ENCODE results near the gene NTN1. TPM values are rescaled to one million over a fixed set of nuclear protein-coding genes. Genes with fewer than 3 reads are reported as not detected.

The NTN1 gene
- total RNA-seq, 3 donors from 2014 or later (not counting 1 experiment from before 2014, with no cell fraction given), result 0.12 to 0.15 (median 0.14) TPM

GRCh38 chr17:9244066-9245052 lies 223.0 kb downstream of the NTN1 start:
- H3K4me3 Mint-ChIP-seq, result no peak overlapping the region
- H3K4me1 Mint-ChIP-seq, result peaks cover 8 to 17% of the 10 kb centered on the region in 2 donors
- ATAC-seq (no peak), DNase-seq (no peak)
- H3K4me3 ChIP-seq (ENCODE audit: low read length), result no peak overlapping the region
- no peaks in the 10 kb centered on the region for H3K27me3 Mint-ChIP-seq (ENCODE audit: low read depth in 2 of 2)
- H3K9me3 Mint-ChIP-seq, result no peaks in the 10 kb centered on the region
- peaks cover 17% of the 10 kb centered on the region for H3K4me1 ChIP-seq (ENCODE audit: control insufficient read depth, insufficient read depth, low read length)
- TF ChIP-seq CTCF (IDR thresholded peaks at IDR 0.05), result no peak
- no peak overlapping the region for H3K27ac Mint-ChIP-seq
- intact Hi-C loops (cut with micrococcal nuclease), result no loop called here
- H3K36me3 Mint-ChIP-seq, result no peaks in the 10 kb centered on the region
- H3K36me3 ChIP-seq (ENCODE audit: control insufficient read depth, insufficient read depth, low read length), result peaks cover 2% of the 10 kb centered on the region
- no peaks in the 10 kb centered on the region for H3K27me3 ChIP-seq (ENCODE audit: control insufficient read depth, insufficient read depth, low read length)
- no peak overlapping the region for H3K27ac ChIP-seq (ENCODE audit: low read length)
- H3K9me3 ChIP-seq (ENCODE audit: control insufficient read depth, insufficient read depth, low read length), result no peaks in the 10 kb centered on the region
- 95% methylated on average over 21 of the region's 21 CpGs for WGBS (ENCODE audit: insufficient coverage)

GRCh38 chr17:9247401-9247938 lies 226.2 kb downstream of the NTN1 start:
- DNase-seq (no peak), ATAC-seq (no peak)
- H3K4me1 ChIP-seq (ENCODE audit: control insufficient read depth, insufficient read depth, low read length), result no peaks in the 10 kb centered on the region
- H3K27ac ChIP-seq (ENCODE audit: low read length), result no peak overlapping the region
- H3K4me3 ChIP-seq (ENCODE audit: low read length), result no peak overlapping the region
- Mint-ChIP-seq H3K27ac (no peak overlapping the region), H3K27me3 (ENCODE audit: low read depth in 2 of 2) (no peaks in the 10 kb centered on the region), H3K4me1 (no peaks in the 10 kb centered on the region), H3K9me3 (no peaks in the 10 kb centered on the region), H3K36me3 (no peaks in the 10 kb centered on the region), H3K4me3 (no peak overlapping the region)
- no peaks in the 10 kb centered on the region for H3K27me3 ChIP-seq (ENCODE audit: control insufficient read depth, insufficient read depth, low read length)
- TF ChIP-seq CTCF (IDR thresholded peaks at IDR 0.05), result no peak
- WGBS (ENCODE audit: insufficient coverage), result 97% methylated on average over 21 of the region's 21 CpGs
- peaks cover 6% of the 10 kb centered on the region for H3K36me3 ChIP-seq (ENCODE audit: control insufficient read depth, insufficient read depth, low read length)
- H3K9me3 ChIP-seq (ENCODE audit: control insufficient read depth, insufficient read depth, low read length), result no peaks in the 10 kb centered on the region
- intact Hi-C loops (cut with micrococcal nuclease), result no loop called here

GRCh38 chr17:9249245-9249953 lies 228.1 kb downstream of the NTN1 start:
- DNase-seq, result no peak
- 87% methylated on average over 21 of the region's 21 CpGs for WGBS (ENCODE audit: insufficient coverage)
- H3K27me3 ChIP-seq (ENCODE audit: control insufficient read depth, insufficient read depth, low read length), result no peaks in the 10 kb centered on the region
- no peak overlapping the region for H3K27ac ChIP-seq (ENCODE audit: low read length)
- Mint-ChIP-seq H3K4me1 (peaks cover 3 to 6% of the 10 kb centered on the region in 2 donors), H3K4me3 (no peak overlapping the region), H3K9me3 (no peaks in the 10 kb centered on the region), H3K27me3 (ENCODE audit: low read depth in 2 of 2) (no peaks in the 10 kb centered on the region), H3K27ac (no peak overlapping the region), H3K36me3 (no peaks in the 10 kb centered on the region)
- peaks cover 6% of the 10 kb centered on the region for H3K36me3 ChIP-seq (ENCODE audit: control insufficient read depth, insufficient read depth, low read length)
- no peak overlapping the region for H3K4me3 ChIP-seq (ENCODE audit: low read length)
- no peaks in the 10 kb centered on the region for H3K9me3 ChIP-seq (ENCODE audit: control insufficient read depth, insufficient read depth, low read length)
- no peak for ATAC-seq
- TF ChIP-seq CTCF (IDR thresholded peaks at IDR 0.05), result no peak
- intact Hi-C loops (cut with micrococcal nuclease), result no loop called here
- H3K4me1 ChIP-seq (ENCODE audit: control insufficient read depth, insufficient read depth, low read length), result no peaks in the 10 kb centered on the region

All from natural killer cell (primary cell).